K562 (cell line): ENCODE results near the gene BCAP31.

Experiments used
- ARID3A ChIP-seq: IDR thresholded peaks from 2 replicates; pipeline ENCODE4 v1.6.1; 2012; ENCODE audit warnings: low read depth, low read length, improper control_type of control experiment, borderline replicate concordance
- ATF3 ChIP-seq, 2 experiments: fragments of 450-650 bp in 1 of 2; sonication (generic) in 1 of 2; formaldehyde crosslinking in 1 of 2; IDR thresholded peaks in 1 of 2; conservative IDR thresholded peaks in 1 of 2; 2 replicates each; pipeline versions ENCODE4 v1.6.1 to v1.8.1; 2016 to 2023; ENCODE audit warnings: mild to moderate bottlenecking in 2 of 2, moderate library complexity in 2 of 2, inconsistent platforms in 1 of 2, missing genetic modification reagents in 1 of 2
- BDP1 ChIP-seq: IDR thresholded peaks from 3 replicates; pipeline ENCODE4 v1.6.1; 2011; ENCODE audit not compliant: insufficient read length, insufficient read depth
- EP300 ChIP-seq: IDR thresholded peaks from 2 replicates; pipeline ENCODE4 v1.6.1; 2012; ENCODE audit warnings: low read length, improper control_type of control experiment
- EP400 ChIP-seq: fragments of 450-650 bp; IDR thresholded peaks from 2 replicates; pipeline ENCODE4 v1.6.1; 2017; ENCODE audit warnings: antibody characterized with exemption, mild to moderate bottlenecking, moderate library complexity
- HDAC2 ChIP-seq: fragments of 450-650 bp; IDR thresholded peaks from 2 replicates; pipeline ENCODE4 v1.6.1; 2016; ENCODE audit warnings: mild to moderate bottlenecking
- MEF2A ChIP-seq: IDR thresholded peaks from 2 replicates; pipeline ENCODE4 v1.6.1; 2011; ENCODE audit warnings: low read depth, mild to moderate bottlenecking, low read length, moderate library complexity; ENCODE audit not compliant: control insufficient read depth
- NKRF ChIP-seq: fragments of 450-650 bp; IDR thresholded peaks from 2 replicates; pipeline ENCODE4 v1.6.1; 2016; ENCODE audit warnings: borderline replicate concordance
- TAF1 ChIP-seq: IDR thresholded peaks from 2 replicates; pipeline ENCODE4 v1.6.1; 2011; ENCODE audit warnings: mild to moderate bottlenecking, low read length, moderate library complexity; ENCODE audit not compliant: insufficient read depth, control insufficient read depth, severe bottlenecking; ENCODE audit errors: extremely low read depth
- TBP ChIP-seq: optimal IDR thresholded peaks from 2 replicates; pipeline ENCODE3; 2011; ENCODE audit warnings: low read depth, low read length, improper control_type of control experiment
- THAP7 ChIP-seq: fragments of 250-450 bp; sonication (Bioruptor Pico); IDR thresholded peaks from 2 replicates; pipeline ENCODE4 v1.5.0; 2021
- ZBTB26 ChIP-seq: fragments of 450-650 bp; formaldehyde crosslinking; IDR thresholded peaks from 2 replicates; pipeline ENCODE4 v1.4.0; 2022; ENCODE audit warnings: missing genetic modification characterization
- ZNF146 ChIP-seq: IDR thresholded peaks from one replicate; pipeline ENCODE4 v1.6.1; 2018; ENCODE audit warnings: missing compliant biosample characterization; ENCODE audit not compliant: unreplicated experiment
- ZNF184 ChIP-seq: sonication (generic); formaldehyde crosslinking; IDR thresholded peaks from 2 replicates; pipeline ENCODE4 v1.5.0; 2020; ENCODE audit warnings: missing genetic modification reagents

GRCh38 chrX:153762626-153763173, 38.5 kb upstream of the BCAP31 start:
- TF ChIP-seq EP400 (no peak), ZNF146 (CRISPR knock-in tag) (no peak), THAP7 (CRISPR knock-in tag) (no peak), TAF1 (no peak), ATF3 (IDR thresholded peaks at IDR 0.05) (no peak), ATF3 (CRISPR knock-in tag; conservative IDR thresholded peaks at IDR 0.05) (no peak), ZBTB26 (CRISPR knock-in tag) (no peak), ZNF184 (CRISPR knock-in tag) (no peak), NKRF (no peak), BDP1 (no peak), MEF2A (no peak), ARID3A (no peak), HDAC2 (no peak), EP300 (no peak), TBP (no peak)
